Activated naive CD8-positive, alpha-beta T cell (primary cell): ENCODE results near the gene TCF19.

ENCODE experiments used
- H3K27ac Mint-ChIP-seq: one replicate; pipeline ENCODE4 v1.8.0; 2021; ENCODE audit warnings: mixed read lengths
- H3K27me3 Mint-ChIP-seq: one replicate; pipeline ENCODE4 v1.8.0; 2021; ENCODE audit warnings: mixed read lengths
- H3K36me3 Mint-ChIP-seq: one replicate; pipeline ENCODE4 v1.8.0; 2021; ENCODE audit warnings: mixed read lengths
- H3K4me1 Mint-ChIP-seq: one replicate; pipeline ENCODE4 v1.8.0; 2021; ENCODE audit warnings: low read depth, mixed read lengths
- H3K4me3 Mint-ChIP-seq: one replicate; pipeline ENCODE4 v1.8.0; 2021; ENCODE audit warnings: mild to moderate bottlenecking, mixed read lengths
- H3K9me3 Mint-ChIP-seq: one replicate; pipeline ENCODE4 v1.8.0; 2021; ENCODE audit warnings: low read depth, mixed read lengths

Gene TCF19

GRCh38 chr6:31158140-31158862 lies at the start of gene TCF19:
Gene TCF19 (plus strand): TSS chr6:31158589. CDS start chr6:31159470, 881 bp downstream.
- H3K36me3 Mint-ChIP-seq = peaks cover 2% of the 10 kb centered on the region
- peak within 1 kb of the TSS; percentile 97 for H3K4me3 Mint-ChIP-seq
- no peaks in the 10 kb centered on the region for H3K9me3 Mint-ChIP-seq
- peak within 1 kb of the TSS; percentile 86 for H3K27ac Mint-ChIP-seq
- no peaks in the 10 kb centered on the region for H3K27me3 Mint-ChIP-seq
- H3K4me1 Mint-ChIP-seq = peaks cover 23% of the 10 kb centered on the region

- Mint-ChIP-seq H3K9me3 (no peaks in the 10 kb centered on the region), H3K27me3 (no peaks in the 10 kb centered on the region), H3K4me3 (no peak overlapping the region), H3K27ac (no peak overlapping the region), H3K4me1 (no peaks in the 10 kb centered on the region), H3K36me3 (no peaks in the 10 kb centered on the region)
Measured at GRCh38 chr6:31110825-31111582, 47.4 kb upstream of the TCF19 start.

- Mint-ChIP-seq H3K4me3 (no peak overlapping the region), H3K4me1 (no peaks in the 10 kb centered on the region), H3K36me3 (no peaks in the 10 kb centered on the region), H3K9me3 (no peaks in the 10 kb centered on the region), H3K27ac (no peak overlapping the region), H3K27me3 (no peaks in the 10 kb centered on the region)
Measured at GRCh38 chr6:31111712-31112111, 46.7 kb upstream of the TCF19 start.

GRCh38 chr6:31112478-31112877 lies 45.9 kb upstream of the TCF19 start, which contains the start of gene C6orf15:
Gene C6orf15 (minus strand): TSS chr6:31112575. CDS start chr6:31112555, 20 bp downstream.
- Mint-ChIP-seq H3K27me3 (no peaks in the 10 kb centered on the region), H3K4me3 (no peak within 1 kb of the TSS), H3K36me3 (no peaks in the 10 kb centered on the region)

GRCh38 chr6:31113861-31114540 lies 44.4 kb upstream of the TCF19 start:
- H3K27ac Mint-ChIP-seq = no peak overlapping the region

More at GRCh38 chr6:31112478-31112877, 45.9 kb upstream of the TCF19 start, which contains the start of gene C6orf15:
- Mint-ChIP-seq H3K9me3 (no peaks in the 10 kb centered on the region), H3K27ac (no peak within 1 kb of the TSS), H3K4me1 (no peaks in the 10 kb centered on the region)

GRCh38 chr6:31114541-31114878 lies 43.9 kb upstream of the TCF19 start, which contains the start of gene PSORS1C1:
Gene PSORS1C1 (plus strand): TSS chr6:31114800. CDS start chr6:31129633, 14,833 bp downstream.
- H3K4me1 Mint-ChIP-seq = no peaks in the 10 kb centered on the region
- no peaks in the 10 kb centered on the region for H3K36me3 Mint-ChIP-seq
- no peaks in the 10 kb centered on the region for H3K27me3 Mint-ChIP-seq
- no peak within 1 kb of the TSS for H3K27ac Mint-ChIP-seq
- H3K9me3 Mint-ChIP-seq = no peaks in the 10 kb centered on the region
- no peak within 1 kb of the TSS for H3K4me3 Mint-ChIP-seq

More at GRCh38 chr6:31113861-31114540, 44.4 kb upstream of the TCF19 start:
- Mint-ChIP-seq H3K36me3 (no peaks in the 10 kb centered on the region), H3K9me3 (no peaks in the 10 kb centered on the region), H3K4me1 (no peaks in the 10 kb centered on the region), H3K27me3 (no peaks in the 10 kb centered on the region), H3K4me3 (no peak overlapping the region)

- H3K4me1 Mint-ChIP-seq = no peaks in the 10 kb centered on the region
- H3K27ac Mint-ChIP-seq = no peak overlapping the region
- H3K9me3 Mint-ChIP-seq = no peaks in the 10 kb centered on the region
- no peak overlapping the region for H3K4me3 Mint-ChIP-seq
- H3K27me3 Mint-ChIP-seq = no peaks in the 10 kb centered on the region
- H3K36me3 Mint-ChIP-seq = no peaks in the 10 kb centered on the region
Measured at GRCh38 chr6:31114970-31115849, 43.2 kb upstream of the TCF19 start.

GRCh38 chr6:31115941-31116560 lies 42.3 kb upstream of the TCF19 start:
- no peaks in the 10 kb centered on the region for H3K4me1 Mint-ChIP-seq
- H3K27me3 Mint-ChIP-seq = no peaks in the 10 kb centered on the region
- no peaks in the 10 kb centered on the region for H3K9me3 Mint-ChIP-seq
- H3K4me3 Mint-ChIP-seq = no peak overlapping the region
- H3K27ac Mint-ChIP-seq = no peak overlapping the region
- no peaks in the 10 kb centered on the region for H3K36me3 Mint-ChIP-seq

- Mint-ChIP-seq H3K36me3 (no peaks in the 10 kb centered on the region), H3K4me3 (no peak overlapping the region), H3K4me1 (no peaks in the 10 kb centered on the region), H3K27me3 (no peaks in the 10 kb centered on the region), H3K9me3 (no peaks in the 10 kb centered on the region), H3K27ac (no peak overlapping the region)
Measured at GRCh38 chr6:31116661-31117385, 41.6 kb upstream of the TCF19 start.

- Mint-ChIP-seq H3K36me3 (no peaks in the 10 kb centered on the region), H3K4me1 (no peaks in the 10 kb centered on the region), H3K27ac (no peak overlapping the region), H3K27me3 (no peaks in the 10 kb centered on the region), H3K4me3 (no peak overlapping the region), H3K9me3 (no peaks in the 10 kb centered on the region)
Measured at GRCh38 chr6:31118178-31118577, 40.2 kb upstream of the TCF19 start.

GRCh38 chr6:31120151-31120915 lies 38.1 kb upstream of the TCF19 start, which contains the start of gene CDSN:
Gene CDSN (minus strand): TSS chr6:31120446. CDS start chr6:31120419, 27 bp downstream.
- H3K4me3 Mint-ChIP-seq = no peak within 1 kb of the TSS
- no peaks in the 10 kb centered on the region for H3K36me3 Mint-ChIP-seq
- H3K4me1 Mint-ChIP-seq = no peaks in the 10 kb centered on the region
- no peaks in the 10 kb centered on the region for H3K27me3 Mint-ChIP-seq
- H3K9me3 Mint-ChIP-seq = no peaks in the 10 kb centered on the region
- H3K27ac Mint-ChIP-seq = no peak within 1 kb of the TSS

- Mint-ChIP-seq H3K36me3 (no peaks in the 10 kb centered on the region), H3K9me3 (no peaks in the 10 kb centered on the region), H3K4me1 (no peaks in the 10 kb centered on the region), H3K27ac (no peak overlapping the region), H3K27me3 (no peaks in the 10 kb centered on the region), H3K4me3 (no peak overlapping the region)
Measured at GRCh38 chr6:31121131-31121790, 37.1 kb upstream of the TCF19 start.
